Measurements from ENCODE around the gene TSPYL2.

Gene TSPYL2
- total RNA-seq: 159 to 185 reads per million in 2 experiments

DNA sequence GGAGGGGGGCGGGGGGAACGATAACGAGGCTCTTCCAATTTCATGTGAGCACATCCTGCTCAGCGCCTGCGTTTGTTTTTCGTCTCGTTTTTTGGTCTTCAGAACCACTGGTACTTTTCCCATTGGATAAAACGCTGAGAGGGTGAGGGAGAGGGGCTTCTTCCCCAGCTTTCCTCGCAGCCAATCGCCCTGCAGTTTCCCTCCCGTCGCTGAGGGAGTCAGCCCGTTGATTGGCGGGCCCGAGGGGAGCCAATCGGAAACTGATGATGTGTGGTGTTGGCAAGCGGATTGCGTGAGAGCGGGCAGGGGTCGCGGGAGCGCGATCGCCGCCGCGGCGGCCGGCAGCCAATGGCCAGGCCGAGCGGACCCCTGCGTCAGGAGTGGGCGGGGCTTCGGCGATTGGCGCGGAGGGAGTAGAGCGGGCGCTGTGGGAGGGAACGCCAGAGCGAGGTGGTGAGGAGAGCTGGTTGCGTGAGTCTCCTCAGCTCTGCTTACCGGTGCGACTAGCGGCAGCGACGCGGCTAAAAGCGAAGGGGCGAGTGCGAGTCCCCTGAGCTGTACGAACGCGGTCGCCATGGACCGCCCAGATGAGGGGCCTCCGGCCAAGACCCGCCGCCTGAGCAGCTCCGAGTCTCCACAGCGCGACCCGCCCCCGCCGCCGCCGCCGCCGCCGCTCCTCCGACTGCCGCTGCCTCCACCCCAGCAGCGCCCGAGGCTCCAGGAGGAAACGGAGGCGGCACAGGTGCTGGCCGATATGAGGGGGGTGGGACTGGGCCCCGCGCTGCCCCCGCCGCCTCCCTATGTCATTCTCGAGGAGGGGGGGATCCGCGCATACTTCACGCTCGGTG is at the start of gene TSPYL2:
Gene TSPYL2, plus strand, starts transcription at position 443 of the 848 bp plus-strand sequence. Its CDS starts 132 bp downstream, at position 575.
- DNase-seq (ENCODE audit: low read depth): peak; percentile 90

DNA sequence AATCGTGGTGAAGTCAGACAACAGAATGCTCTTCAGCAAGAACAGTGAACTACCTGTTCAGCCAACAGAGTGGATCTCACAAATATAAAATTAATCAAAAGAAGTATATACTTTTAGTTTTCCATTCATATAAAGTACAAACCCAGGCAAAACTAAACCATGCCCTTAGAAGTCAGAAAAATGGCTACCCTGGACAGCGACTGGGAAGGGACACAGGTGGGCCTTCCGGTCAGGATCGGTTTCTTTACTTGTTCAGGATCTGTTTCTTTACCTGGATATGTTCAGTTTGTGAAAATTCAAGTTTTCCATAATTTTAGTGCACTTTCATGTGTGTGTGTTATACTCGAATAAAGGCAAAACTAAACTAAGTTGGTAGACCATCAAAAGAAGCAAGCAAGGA is 46.0 kb upstream of the TSPYL2 start:
- DNase-seq (ENCODE audit: low read depth): no peak

GRCh38 chrX:53039236-53039635 is 42.9 kb upstream of the TSPYL2 start:
- DNase-seq (ENCODE audit: low read depth): no peak

GRCh38 chrX:53044995-53045394 is 37.2 kb upstream of the TSPYL2 start:
- no peak for DNase-seq (ENCODE audit: low read depth)

GRCh38 chrX:53047228-53047627 is 34.9 kb upstream of the TSPYL2 start:
- no peak for DNase-seq (ENCODE audit: low read depth)

DNA sequence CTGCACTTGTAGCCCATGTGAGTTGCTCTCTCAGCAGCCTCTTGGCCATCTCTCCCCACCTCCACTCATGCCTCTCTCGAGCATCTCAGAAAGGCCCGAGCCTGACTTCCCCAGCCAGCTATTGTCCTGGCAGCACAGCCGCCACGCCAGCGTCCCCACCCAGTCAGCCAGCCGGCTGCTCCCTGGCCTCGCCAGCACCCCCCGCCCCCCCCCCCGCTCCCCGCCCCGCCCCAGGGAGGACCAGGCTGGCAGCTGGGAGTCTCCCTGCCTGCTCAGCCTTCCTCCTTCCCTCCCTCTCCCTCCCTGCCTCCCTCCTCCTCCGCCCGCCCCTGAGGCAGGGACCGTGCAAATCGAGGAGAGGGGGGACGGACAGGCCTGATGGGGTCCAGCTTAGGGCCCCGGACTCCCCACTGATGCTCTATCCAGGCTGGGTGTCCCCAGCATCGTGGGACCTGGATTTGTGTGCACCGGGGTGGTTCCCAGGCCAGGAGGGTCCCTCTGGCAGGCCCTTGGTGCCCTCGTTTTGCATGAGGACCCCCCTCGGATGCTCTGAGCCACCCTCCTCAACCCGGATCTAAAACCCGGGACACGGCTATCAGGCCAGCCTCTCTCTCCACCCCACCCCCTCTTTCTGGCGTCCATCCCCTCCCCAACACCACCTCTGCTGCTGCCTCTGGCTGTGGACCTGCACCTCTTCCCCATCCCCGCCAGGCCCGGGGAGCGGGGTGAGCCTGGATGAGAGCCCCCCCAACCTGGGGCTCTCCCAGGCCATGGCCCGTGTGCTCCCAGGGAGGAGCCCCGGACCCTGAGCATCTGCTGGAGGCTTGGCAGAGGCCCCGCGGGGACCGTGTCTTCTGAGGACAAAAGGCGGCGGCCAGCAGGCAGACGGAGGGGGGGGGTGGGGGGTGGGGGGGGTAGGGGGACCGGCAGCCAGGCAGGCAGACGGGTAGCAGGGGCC is 33.7 kb upstream of the TSPYL2 start, which contains the start of gene GPR173:
Gene GPR173, plus strand, starts transcription at position 621 of the 958 bp plus-strand sequence. CDS start 27,833 bp downstream, outside the sequence.
- DNase-seq (ENCODE audit: low read depth): no peak

GRCh38 chrX:53049127-53049517 is 33.0 kb upstream of the TSPYL2 start:
- no peak for DNase-seq (ENCODE audit: low read depth)

GRCh38 chrX:53050841-53051240 is 31.3 kb upstream of the TSPYL2 start:
- DNase-seq (ENCODE audit: low read depth): no peak

DNA sequence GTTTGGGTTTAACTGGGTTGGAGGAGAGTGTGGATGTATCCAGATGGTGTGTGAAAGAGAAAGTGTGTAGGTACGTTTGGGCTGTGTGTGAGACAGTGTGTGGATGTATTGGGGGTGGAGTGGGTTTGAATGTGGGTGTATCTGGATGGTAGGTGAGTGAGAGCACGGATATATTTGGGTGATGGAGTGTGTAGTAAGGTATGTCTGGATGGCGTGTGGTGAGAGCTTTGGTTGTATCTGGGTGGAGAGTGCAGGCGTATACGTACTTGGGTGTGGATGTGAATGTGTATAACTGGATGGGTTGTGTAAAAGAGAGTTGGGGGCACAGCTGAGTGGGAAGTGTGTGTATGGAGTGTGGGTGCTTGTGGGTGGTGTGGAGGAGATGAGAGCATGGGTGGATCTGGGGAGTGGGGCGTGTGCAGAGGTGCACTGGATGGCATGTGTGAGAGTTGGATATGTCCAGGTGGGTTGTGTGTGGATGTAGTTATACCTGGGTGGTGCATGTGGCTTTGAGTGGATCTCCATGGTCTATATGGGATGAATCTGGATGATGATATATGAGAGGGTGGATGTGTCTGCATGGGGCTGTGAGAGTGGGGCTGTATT is 26.8 kb upstream of the TSPYL2 start:
- no peak for DNase-seq (ENCODE audit: low read depth)

GRCh38 chrX:53056292-53056691 is 25.9 kb upstream of the TSPYL2 start:
- no peak for DNase-seq (ENCODE audit: low read depth)

DNA sequence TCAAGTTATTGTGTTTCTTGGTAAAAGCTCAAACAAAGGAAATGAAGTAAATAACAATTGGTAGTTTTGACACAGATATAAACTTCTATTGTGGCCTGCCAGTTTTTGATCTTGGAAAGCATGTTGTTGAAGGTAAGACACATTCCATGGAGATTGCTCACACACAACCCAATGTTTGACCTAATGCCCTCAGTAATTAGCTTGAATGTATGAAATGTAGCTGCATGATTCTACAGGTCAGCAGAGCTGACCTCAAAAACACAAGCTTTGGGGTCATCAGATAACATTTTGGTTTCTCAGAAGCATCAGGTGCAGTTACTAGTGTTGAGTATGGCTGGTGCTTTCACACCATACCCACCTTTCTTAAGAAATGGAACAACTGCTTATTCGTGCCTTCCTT is 17.1 kb upstream of the TSPYL2 start:
- DNase-seq (ENCODE audit: low read depth): no peak

- no peak for DNase-seq (ENCODE audit: low read depth)
Measured at GRCh38 chrX:53071064-53071463, 11.1 kb upstream of the TSPYL2 start.

DNA sequence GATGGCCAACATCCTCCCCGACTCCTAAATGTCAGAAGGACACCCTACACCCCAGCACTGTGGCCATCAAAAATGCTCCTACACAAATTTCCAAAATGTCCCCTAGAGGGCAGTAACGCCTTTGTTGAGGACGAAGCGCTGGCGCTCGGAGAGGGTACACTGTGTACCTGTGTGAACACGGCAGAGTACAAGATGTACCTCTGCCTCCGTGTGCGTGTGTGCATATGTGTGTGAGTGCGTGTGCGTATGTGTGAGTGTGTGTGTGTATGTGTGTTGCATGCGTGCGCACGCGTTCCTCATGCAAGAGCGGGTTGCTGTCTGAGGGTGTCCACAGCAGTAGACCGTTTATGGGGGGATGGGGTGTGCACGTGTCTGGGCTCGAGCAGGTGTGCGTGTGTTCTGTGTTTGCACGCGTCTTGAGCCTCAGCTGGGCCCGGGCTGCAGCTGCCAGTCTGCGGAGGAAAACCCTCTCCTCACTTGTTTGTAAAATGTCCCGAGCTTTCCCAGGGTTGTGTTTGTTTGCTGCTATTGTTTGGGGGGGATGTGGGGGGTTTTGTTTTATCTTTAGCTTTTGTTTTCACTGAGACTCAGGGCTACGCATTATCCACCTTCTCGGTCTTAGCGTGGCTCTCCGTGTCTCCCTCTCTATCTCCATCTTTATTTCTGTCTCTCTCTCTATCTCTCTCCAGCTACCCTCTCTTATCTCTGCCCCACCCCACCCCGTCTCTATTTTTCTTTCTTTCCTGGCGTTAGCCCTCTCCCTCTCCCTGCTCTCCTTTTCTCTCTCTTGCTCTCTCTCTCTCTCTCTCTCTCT is 10.4 kb upstream of the TSPYL2 start:
- DNase-seq (ENCODE audit: low read depth): peak; percentile 58

DNA sequence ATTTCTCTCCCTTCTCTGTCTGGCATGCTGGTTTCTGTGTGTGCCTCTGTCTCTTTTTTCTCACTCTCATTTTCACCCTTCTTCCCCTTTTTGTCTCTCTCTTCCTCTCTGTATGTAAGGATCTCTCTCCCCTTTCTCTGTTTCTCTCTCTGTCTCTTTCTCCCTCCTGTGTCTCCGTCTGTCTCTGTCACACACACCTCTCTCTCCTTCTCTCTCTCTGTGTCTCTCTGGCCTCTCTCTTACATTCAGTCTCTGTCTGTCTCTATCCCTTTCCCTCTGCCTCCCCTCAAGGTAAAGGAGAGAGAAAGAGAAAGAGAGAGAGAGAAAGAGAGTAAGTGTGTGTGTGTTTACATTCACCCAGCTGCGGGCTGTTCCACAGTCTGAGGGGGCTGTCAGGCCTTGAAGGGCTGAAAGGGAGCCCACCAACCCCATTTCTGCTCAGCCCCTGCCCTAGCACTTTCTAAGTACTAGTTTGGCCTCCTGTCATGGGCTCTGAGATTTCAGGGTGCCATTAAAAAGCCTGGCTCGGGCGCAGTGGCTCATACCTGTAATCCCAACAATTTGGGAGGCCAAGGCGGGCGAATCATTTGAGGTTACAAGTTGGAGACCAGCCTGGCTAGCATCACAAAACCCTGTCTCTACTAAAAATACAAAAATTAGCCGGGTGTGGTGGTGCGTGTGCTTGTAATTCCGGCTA is 9.6 kb upstream of the TSPYL2 start:
- DNase-seq (ENCODE audit: low read depth): no peak

DNA sequence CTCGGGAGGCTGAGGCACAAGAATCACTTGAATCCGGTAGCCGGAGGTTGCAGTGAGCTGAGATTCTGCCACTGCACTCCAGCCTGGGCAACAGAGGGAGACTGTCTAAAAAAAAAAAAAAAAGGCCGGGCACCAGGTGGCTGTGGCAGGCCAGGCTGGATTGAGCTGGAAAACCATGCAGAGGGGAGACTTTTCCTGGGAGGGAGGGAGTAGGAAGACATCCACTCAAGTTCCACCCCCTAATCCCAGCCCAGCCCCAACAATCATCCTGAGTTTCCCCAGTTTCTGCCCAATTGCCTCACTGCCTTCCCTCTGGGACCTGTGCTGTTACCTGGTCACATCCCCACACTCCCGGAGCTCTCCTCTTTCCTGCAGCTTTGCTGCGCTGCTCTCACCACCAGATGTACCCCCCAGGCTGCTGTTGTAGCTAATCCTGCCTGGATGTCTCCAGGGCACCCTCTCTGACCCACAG is 9.0 kb upstream of the TSPYL2 start:
- DNase-seq (ENCODE audit: low read depth): no peak

GRCh38 chrX:53075011-53075410 is 7.2 kb upstream of the TSPYL2 start:
- no peak for DNase-seq (ENCODE audit: low read depth)

DNA sequence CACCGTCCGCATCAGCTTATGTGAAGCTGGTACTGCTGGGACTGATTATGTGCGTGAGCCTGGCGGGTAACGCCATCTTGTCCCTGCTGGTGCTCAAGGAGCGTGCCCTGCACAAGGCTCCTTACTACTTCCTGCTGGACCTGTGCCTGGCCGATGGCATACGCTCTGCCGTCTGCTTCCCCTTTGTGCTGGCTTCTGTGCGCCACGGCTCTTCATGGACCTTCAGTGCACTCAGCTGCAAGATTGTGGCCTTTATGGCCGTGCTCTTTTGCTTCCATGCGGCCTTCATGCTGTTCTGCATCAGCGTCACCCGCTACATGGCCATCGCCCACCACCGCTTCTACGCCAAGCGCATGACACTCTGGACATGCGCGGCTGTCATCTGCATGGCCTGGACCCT is 5.5 kb upstream of the TSPYL2 start:
- no peak for DNase-seq (ENCODE audit: low read depth)

- no peak for DNase-seq (ENCODE audit: low read depth)
Measured at GRCh38 chrX:53077207-53078197, 4.7 kb upstream of the TSPYL2 start.

DNA sequence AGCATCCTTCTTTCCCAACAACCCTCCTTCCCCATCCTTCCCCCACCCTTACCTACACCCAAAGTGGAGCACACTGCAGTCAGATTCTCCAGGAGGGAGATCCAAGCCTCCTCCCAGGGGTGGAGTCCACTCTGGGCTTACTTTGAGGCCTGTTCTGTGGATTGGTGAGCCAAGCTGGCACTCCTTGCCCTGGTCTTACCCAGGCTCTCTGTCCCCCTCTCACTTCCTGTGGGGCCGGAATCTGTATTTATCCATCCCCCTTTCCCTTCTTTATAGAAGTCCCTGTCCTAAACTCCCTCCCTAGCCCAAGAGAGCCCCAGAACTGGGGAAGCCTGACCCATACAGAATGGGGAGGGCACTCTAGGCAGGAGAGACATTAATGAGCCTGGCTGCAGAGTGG is 3.2 kb upstream of the TSPYL2 start:
- DNase-seq (ENCODE audit: low read depth): no peak

Measured in T follicular helper cell (primary cell).